ENCODE results near the gene ITGAX. TPM values are rescaled to one million over a fixed set of nuclear protein-coding genes. Genes with fewer than 3 reads are reported as not detected.
"Not testable (repeated sequence)": the region's sequence is repeated elsewhere in the genome, so short reads cannot be mapped to it uniquely, and the experiment has no call there.

ITGAX gene
- total RNA-seq, 1 donor from 2014 or later = 188 TPM

DNA sequence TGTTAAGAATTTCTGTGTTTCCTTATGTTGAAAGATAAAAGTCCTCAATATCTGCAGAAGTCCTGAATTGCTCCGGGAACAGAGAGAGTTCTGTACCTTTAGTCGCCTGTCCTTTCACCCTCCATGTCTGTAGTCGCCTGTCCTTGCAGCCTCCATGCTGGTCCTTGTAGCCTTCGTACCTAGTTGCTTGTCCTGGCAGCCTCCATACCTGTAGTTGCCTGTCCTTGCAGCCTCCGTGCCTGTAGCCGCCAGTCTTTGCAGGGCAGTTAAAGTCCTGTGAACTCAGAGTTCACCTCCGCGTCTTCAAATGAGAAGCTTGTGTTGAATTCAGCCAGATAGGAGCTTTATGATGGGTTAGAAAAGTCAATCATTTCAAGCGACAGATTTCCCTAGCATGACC is 19.5 kb upstream of the ITGAX start:
- H3K36me3 ChIP-seq = no peaks in the 10 kb centered on the region
- no peaks in the 10 kb centered on the region for H3K9me3 ChIP-seq
- no peaks in the 10 kb centered on the region for H3K4me1 ChIP-seq
- TF ChIP-seq CTCF (IDR thresholded peaks at IDR 0.05) = no peak
- ATAC-seq (no peak), DNase-seq (no peak)
- no peak overlapping the region for H3K4me3 ChIP-seq
- intact Hi-C loops (cut with DNase I) = no loop called here
- H3K27ac ChIP-seq = no peak overlapping the region
- H3K27me3 ChIP-seq (ENCODE audit: low read depth) = peaks cover 27% of the 10 kb centered on the region

DNA sequence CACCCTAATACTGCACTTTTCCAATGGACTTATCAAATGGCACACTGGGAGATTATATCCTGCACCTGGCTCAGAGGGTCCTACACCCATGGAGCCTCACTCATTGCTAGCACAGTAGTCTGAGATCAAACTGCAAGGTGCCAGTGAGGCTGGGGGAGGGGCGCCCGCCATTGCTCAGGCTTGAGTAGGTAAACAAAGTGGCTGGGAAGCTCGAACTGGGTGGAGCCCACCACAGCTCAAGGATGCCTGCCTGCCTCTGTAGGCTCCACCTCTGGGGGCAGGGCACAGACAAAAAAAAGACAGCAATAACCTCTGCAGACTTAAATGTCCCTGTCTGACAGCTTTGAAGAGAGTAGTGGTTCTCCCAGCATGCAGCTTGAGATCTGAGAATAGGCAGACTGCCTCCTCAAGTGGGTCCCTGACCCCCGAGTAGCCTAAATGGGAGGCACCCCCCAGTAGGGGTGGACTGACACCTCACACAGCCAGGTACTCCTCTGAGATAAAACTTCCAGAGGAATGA is 16.8 kb upstream of the ITGAX start:
- H3K9me3 ChIP-seq; H3K36me3 ChIP-seq; DNase-seq; H3K27me3 ChIP-seq (ENCODE audit: low read depth); H3K4me1 ChIP-seq; H3K4me3 ChIP-seq; ATAC-seq; H3K27ac ChIP-seq; intact Hi-C loops (cut with DNase I): not testable (repeated sequence)

DNA sequence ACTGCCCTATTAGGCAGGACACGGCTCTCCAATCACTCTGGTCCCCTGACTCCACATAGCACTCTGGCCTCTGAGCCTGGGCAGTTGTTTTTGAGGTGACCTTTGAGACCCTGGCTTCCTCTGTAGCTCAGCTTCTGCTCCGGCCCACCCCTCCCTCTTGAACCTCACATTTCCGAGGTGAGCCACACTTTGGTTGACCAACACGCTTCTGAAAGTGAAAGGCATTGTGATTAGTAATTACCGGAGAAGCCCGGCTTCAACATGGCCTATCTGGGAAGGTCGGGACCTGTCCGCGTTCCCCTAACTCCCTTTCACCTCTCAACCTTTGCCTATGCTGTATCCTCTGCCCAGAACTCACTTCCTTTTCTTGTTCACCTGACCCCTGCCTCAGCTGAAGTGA is 10.3 kb upstream of the ITGAX start:
- no peak for TF ChIP-seq CTCF (IDR thresholded peaks at IDR 0.05)
- Histone ChIP-seq H3K4me1 (peaks cover 11% of the 10 kb centered on the region), H3K9me3 (no peaks in the 10 kb centered on the region), H3K4me3 (no peak overlapping the region), H3K27me3 (ENCODE audit: low read depth) (no peaks in the 10 kb centered on the region), H3K36me3 (no peaks in the 10 kb centered on the region), H3K27ac (no peak overlapping the region)
- DNase-seq (no peak), ATAC-seq (peak; percentile 26 to 48)
- intact Hi-C loops (cut with DNase I) = no loop called here

DNA sequence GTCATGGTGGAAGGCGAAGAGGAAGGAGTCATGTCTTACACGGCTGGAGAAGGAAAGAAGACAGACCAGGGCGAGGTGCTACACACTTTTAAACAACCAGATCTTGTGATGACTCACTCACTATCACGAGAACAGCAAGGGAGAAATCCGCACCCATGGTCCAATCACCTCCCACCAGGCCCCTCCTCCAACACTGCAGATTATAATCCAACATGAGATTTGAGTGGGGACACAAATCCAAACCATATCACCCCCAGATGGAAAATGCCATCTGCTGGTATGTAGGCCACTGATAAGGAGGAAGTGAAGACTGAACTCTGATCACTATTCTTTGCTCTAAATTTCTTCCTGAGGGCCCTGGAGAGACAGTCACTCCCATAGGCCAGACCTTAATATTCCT is 7.5 kb upstream of the ITGAX start:
- no peak overlapping the region for H3K4me3 ChIP-seq
- ATAC-seq (no peak), DNase-seq (no peak)
- no peak for TF ChIP-seq CTCF (IDR thresholded peaks at IDR 0.05)
- H3K27ac ChIP-seq = no peak overlapping the region
- H3K36me3 ChIP-seq = no peaks in the 10 kb centered on the region
- H3K9me3 ChIP-seq = no peaks in the 10 kb centered on the region
- peaks cover 20% of the 10 kb centered on the region for H3K4me1 ChIP-seq
- H3K27me3 ChIP-seq (ENCODE audit: low read depth) = no peaks in the 10 kb centered on the region
- intact Hi-C loops (cut with DNase I) = no loop called here

DNA sequence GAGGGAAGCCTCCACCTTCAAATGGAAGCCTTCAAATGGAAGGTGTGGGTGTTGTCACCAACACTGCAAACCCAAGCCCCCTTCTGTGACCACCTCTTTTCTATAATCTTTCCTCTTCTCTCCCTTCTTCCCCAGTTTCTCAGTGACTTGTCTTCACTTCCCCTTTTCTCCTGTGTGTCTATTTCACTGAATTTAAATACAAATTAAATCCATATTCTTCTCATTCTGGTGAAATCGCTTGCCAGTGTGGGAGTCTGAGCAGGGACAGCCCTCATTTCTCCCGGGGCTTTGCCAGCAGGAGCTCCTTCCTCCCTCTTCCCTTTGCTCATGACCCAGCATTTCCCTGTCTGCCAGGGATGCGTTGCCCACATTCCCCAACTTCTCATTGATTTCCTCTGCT is 6.4 kb upstream of the ITGAX start:
- Histone ChIP-seq H3K36me3 (no peaks in the 10 kb centered on the region), H3K27ac (no peak overlapping the region), H3K27me3 (ENCODE audit: low read depth) (no peaks in the 10 kb centered on the region), H3K4me3 (no peak overlapping the region), H3K4me1 (peaks cover 28% of the 10 kb centered on the region), H3K9me3 (no peaks in the 10 kb centered on the region)
- intact Hi-C loops (cut with DNase I) = no loop called here
- no peak for TF ChIP-seq CTCF (IDR thresholded peaks at IDR 0.05)
- ATAC-seq = no peak
- no peak for DNase-seq

GRCh38 chr16:31350275-31351005 is 4.5 kb upstream of the ITGAX start:
- no peak for TF ChIP-seq CTCF (IDR thresholded peaks at IDR 0.05)
- no peaks in the 10 kb centered on the region for H3K9me3 ChIP-seq
- DNase-seq = peak; percentile 73
- H3K4me1 ChIP-seq = peaks cover 37% of the 10 kb centered on the region
- H3K27ac ChIP-seq = peak overlapping the region; percentile 77
- no peak overlapping the region for H3K4me3 ChIP-seq
- intact Hi-C loops (cut with DNase I) = no loop called here
- no peaks in the 10 kb centered on the region for H3K27me3 ChIP-seq (ENCODE audit: low read depth)
- no peaks in the 10 kb centered on the region for H3K36me3 ChIP-seq
- ATAC-seq = peak; percentile 39 to 59
